Measurements from ENCODE around the gene ANO6.

ANO6 gene

GRCh38 chr12:45219621-45220020 lies 3.7 kb downstream of the ANO6 start:
- H3K4me3 ChIP-seq (ENCODE audit: low read depth, low read length), result no peak overlapping the region
- DNase-seq (ENCODE audit: low read depth), result peak; percentile 49
- TF ChIP-seq, protein P1, sequence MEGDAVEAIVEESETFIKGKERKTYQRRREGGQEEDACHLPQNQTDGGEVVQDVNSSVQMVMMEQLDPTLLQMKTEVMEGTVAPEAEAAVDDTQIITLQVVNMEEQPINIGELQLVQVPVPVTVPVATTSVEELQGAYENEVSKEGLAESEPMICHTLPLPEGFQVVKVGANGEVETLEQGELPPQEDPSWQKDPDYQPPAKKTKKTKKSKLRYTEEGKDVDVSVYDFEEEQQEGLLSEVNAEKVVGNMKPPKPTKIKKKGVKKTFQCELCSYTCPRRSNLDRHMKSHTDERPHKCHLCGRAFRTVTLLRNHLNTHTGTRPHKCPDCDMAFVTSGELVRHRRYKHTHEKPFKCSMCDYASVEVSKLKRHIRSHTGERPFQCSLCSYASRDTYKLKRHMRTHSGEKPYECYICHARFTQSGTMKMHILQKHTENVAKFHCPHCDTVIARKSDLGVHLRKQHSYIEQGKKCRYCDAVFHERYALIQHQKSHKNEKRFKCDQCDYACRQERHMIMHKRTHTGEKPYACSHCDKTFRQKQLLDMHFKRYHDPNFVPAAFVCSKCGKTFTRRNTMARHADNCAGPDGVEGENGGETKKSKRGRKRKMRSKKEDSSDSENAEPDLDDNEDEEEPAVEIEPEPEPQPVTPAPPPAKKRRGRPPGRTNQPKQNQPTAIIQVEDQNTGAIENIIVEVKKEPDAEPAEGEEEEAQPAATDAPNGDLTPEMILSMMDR (IDR thresholded peaks at IDR 0.05; ENCODE audit: low read depth, low read length), result no peak
- TF ChIP-seq MAX (IDR thresholded peaks at IDR 0.05; ENCODE audit: low read depth, low read length), result no peak
- no peak for TF ChIP-seq POLR2A (IDR thresholded peaks at IDR 0.05; ENCODE audit: extremely low read depth, insufficient read length)
- TF ChIP-seq MYC (IDR thresholded peaks at IDR 0.05; ENCODE audit: low read depth, low read length), result no peak

DNA sequence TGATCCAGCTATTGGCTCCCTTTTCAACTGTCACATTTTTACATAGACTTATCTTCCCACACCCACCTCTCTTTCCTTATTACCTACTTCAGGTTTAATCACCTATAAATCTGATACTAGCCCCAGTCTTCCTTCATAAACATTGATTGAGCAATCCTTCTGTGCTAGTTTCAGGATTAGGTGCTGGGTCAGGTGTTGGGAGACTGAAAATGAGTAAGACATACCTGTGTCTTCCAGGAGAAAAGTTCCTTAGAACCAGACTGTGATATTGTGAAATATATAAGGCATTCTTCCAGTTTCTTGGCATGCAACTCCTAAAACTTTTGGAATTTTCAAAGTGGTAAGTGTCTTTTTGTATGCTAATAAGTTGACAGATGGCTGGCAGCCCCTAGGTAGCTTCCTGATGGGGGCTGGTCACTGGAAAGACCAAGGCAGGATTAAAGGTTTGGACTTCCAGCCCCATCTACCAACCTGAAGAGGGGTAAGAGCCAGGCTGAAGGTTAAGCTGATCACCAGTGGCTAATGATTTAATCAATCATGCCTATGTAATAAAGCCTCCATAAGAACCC lies 4.6 kb downstream of the ANO6 start:
- no peak for DNase-seq (ENCODE audit: low read depth)
- TF ChIP-seq, protein P1 (IDR thresholded peaks at IDR 0.05; ENCODE audit: low read depth, low read length), result no peak
- TF ChIP-seq MYC (IDR thresholded peaks at IDR 0.05; ENCODE audit: low read depth, low read length), result no peak
- no peak for TF ChIP-seq MAX (IDR thresholded peaks at IDR 0.05; ENCODE audit: low read depth, low read length)
- TF ChIP-seq POLR2A (IDR thresholded peaks at IDR 0.05; ENCODE audit: extremely low read depth, insufficient read length), result no peak
- no peak overlapping the region for H3K4me3 ChIP-seq (ENCODE audit: low read depth, low read length)

- no peak for DNase-seq (ENCODE audit: low read depth)
- no peak overlapping the region for H3K4me3 ChIP-seq (ENCODE audit: low read depth, low read length)
- no peak for TF ChIP-seq MAX (IDR thresholded peaks at IDR 0.05; ENCODE audit: low read depth, low read length)
- no peak for TF ChIP-seq MYC (IDR thresholded peaks at IDR 0.05; ENCODE audit: low read depth, low read length)
- no peak for TF ChIP-seq POLR2A (IDR thresholded peaks at IDR 0.05; ENCODE audit: extremely low read depth, insufficient read length)
- TF ChIP-seq, protein P1 (IDR thresholded peaks at IDR 0.05; ENCODE audit: low read depth, low read length), result no peak
These were observed 5.1 kb downstream of the ANO6 start for GRCh38 chr12:45220969-45221368.

DNA sequence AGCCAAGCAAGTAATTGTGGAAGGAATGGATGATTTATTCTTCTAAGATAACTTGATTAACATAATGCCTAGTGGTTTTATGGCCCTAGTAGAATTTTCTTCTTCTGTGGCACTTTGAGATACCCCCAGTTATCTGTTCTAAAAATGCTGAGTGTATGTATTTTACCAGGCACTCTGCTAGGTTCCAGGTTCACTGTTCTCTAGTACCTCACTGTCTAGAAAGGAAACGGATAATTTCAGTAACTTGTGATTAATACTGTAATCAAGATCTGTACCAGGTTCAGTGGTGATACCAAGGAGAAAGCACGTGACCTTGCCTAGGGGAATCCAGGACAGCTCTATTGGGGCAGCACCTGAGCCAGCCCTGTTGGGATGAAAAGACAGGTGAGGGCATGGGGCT lies 8.0 kb downstream of the ANO6 start:
- TF ChIP-seq, protein P1 (IDR thresholded peaks at IDR 0.05; ENCODE audit: low read depth, low read length), result no peak
- TF ChIP-seq MAX (IDR thresholded peaks at IDR 0.05; ENCODE audit: low read depth, low read length), result no peak
- no peak for TF ChIP-seq POLR2A (IDR thresholded peaks at IDR 0.05; ENCODE audit: extremely low read depth, insufficient read length)
- no peak for TF ChIP-seq MYC (IDR thresholded peaks at IDR 0.05; ENCODE audit: low read depth, low read length)
- H3K4me3 ChIP-seq (ENCODE audit: low read depth, low read length), result no peak overlapping the region

GRCh38 chr12:45224311-45224710 lies 8.4 kb downstream of the ANO6 start:
- TF ChIP-seq POLR2A (IDR thresholded peaks at IDR 0.05; ENCODE audit: extremely low read depth, insufficient read length) (no peak), MYC (IDR thresholded peaks at IDR 0.05; ENCODE audit: low read depth, low read length) (no peak), MAX (IDR thresholded peaks at IDR 0.05; ENCODE audit: low read depth, low read length) (no peak)
- TF ChIP-seq, protein P1 (IDR thresholded peaks at IDR 0.05; ENCODE audit: low read depth, low read length), result no peak
- DNase-seq (ENCODE audit: low read depth), result no peak
- H3K4me3 ChIP-seq (ENCODE audit: low read depth, low read length), result no peak overlapping the region

More for the DNA sequence above, 8.0 kb downstream of the ANO6 start:
- no peak for DNase-seq (ENCODE audit: low read depth)

Measured in NB4 (cell line).